ENCODE results near the gene HNRNPM.

The HNRNPM gene

GRCh38 chr19:8461376-8461775 lies 16.6 kb downstream of the HNRNPM start:
- DNase-seq, result no peak

GRCh38 chr19:8461891-8462290 lies 17.1 kb downstream of the HNRNPM start:
- DNase-seq, result no peak

- DNase-seq, result no peak
These were observed 17.8 kb downstream of the HNRNPM start for GRCh38 chr19:8462571-8462970.

GRCh38 chr19:8463365-8463764 lies 18.6 kb downstream of the HNRNPM start:
- no peak for DNase-seq

GRCh38 chr19:8466018-8466417 lies 21.2 kb downstream of the HNRNPM start:
- peak; percentile 77 for DNase-seq

- DNase-seq, result no peak
These were observed 23.3 kb downstream of the HNRNPM start for GRCh38 chr19:8468124-8468523.

- DNase-seq, result no peak
These were observed 24.1 kb downstream of the HNRNPM start for GRCh38 chr19:8468761-8469373.

- DNase-seq, result no peak
These were observed 25.0 kb downstream of the HNRNPM start for GRCh38 chr19:8469613-8470368.

GRCh38 chr19:8473648-8474476 lies 29.1 kb downstream of the HNRNPM start:
- no peak for DNase-seq

- no peak for DNase-seq
These were observed 30.2 kb downstream of the HNRNPM start for GRCh38 chr19:8475005-8475404.

GRCh38 chr19:8476524-8476923 lies 31.7 kb downstream of the HNRNPM start:
- no peak for DNase-seq

- DNase-seq, result no peak
These were observed 33.1 kb downstream of the HNRNPM start for GRCh38 chr19:8477889-8478288.

GRCh38 chr19:8478598-8478997 lies 33.8 kb downstream of the HNRNPM start:
- no peak for DNase-seq

- no peak for DNase-seq
These were observed 36.4 kb downstream of the HNRNPM start for GRCh38 chr19:8481201-8481600.

GRCh38 chr19:8481616-8482015 lies 36.8 kb downstream of the HNRNPM start:
- DNase-seq, result no peak

GRCh38 chr19:8482696-8483095 lies 37.9 kb downstream of the HNRNPM start:
- DNase-seq, result no peak

GRCh38 chr19:8483165-8483564 lies 38.4 kb downstream of the HNRNPM start:
- DNase-seq, result no peak

GRCh38 chr19:8484331-8484894 lies 39.6 kb downstream of the HNRNPM start:
- no peak for DNase-seq

GRCh38 chr19:8485561-8486371 lies 41.0 kb downstream of the HNRNPM start:
- DNase-seq, result no peak

GRCh38 chr19:8486661-8487136 lies 41.9 kb downstream of the HNRNPM start:
- DNase-seq, result no peak

GRCh38 chr19:8487137-8487851 lies 42.5 kb downstream of the HNRNPM start:
- no peak for DNase-seq

GRCh38 chr19:8488365-8488764 lies 43.6 kb downstream of the HNRNPM start:
- DNase-seq, result no peak
